ENCODE measurements around the gene UGT1A8.

The UGT1A8 gene

GRCh38 chr2:233764761-233765160, 147.3 kb downstream of the UGT1A8 start:
- no peak for DNase-seq (ENCODE audit: low spot score)

GRCh38 chr2:233766416-233766815, 149.0 kb downstream of the UGT1A8 start:
- DNase-seq (ENCODE audit: low spot score): no peak

- DNase-seq (ENCODE audit: low spot score): no peak
Observed at GRCh38 chr2:233768076-233768475, 150.6 kb downstream of the UGT1A8 start.

GRCh38 chr2:233769260-233769659, 151.8 kb downstream of the UGT1A8 start:
- no peak for DNase-seq (ENCODE audit: low spot score)

- DNase-seq (ENCODE audit: low spot score): no peak
Observed at GRCh38 chr2:233772153-233772552, 154.7 kb downstream of the UGT1A8 start.

DNA sequence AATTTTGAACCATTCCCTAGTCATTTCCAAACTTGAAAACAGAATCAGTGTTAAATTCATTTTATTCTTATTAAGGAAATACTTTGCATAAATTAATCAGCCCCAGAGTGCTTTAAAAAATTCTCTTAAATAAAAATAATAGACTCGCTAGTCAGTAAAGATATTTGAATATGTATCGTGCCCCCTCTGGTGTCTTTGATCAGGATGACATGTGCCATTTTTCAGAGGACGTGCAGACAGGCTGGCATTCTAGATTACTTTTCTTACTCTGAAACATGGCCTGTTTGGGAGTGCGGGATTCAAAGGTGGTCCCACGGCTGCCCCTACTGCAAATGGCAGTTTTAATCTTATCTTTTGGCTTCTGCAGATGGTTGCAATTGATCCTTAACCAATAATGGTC, 155.2 kb downstream of the UGT1A8 start:
- no peak for DNase-seq (ENCODE audit: low spot score)

- DNase-seq (ENCODE audit: low spot score): no peak
Observed at GRCh38 chr2:233773854-233774253, 156.4 kb downstream of the UGT1A8 start.

- DNase-seq (ENCODE audit: low spot score): no peak
Observed at GRCh38 chr2:233775414-233775813, 158.0 kb downstream of the UGT1A8 start.

GRCh38 chr2:233778030-233778429, 160.6 kb downstream of the UGT1A8 start, which contains the start of gene MROH2A:
MROH2A (plus strand) TSS chr2:233778330; CDS start chr2:233779359, 1,029 bp downstream.
- no peak for DNase-seq (ENCODE audit: low spot score)

GRCh38 chr2:233779722-233780121, 162.3 kb downstream of the UGT1A8 start:
- no peak for DNase-seq (ENCODE audit: low spot score)

- no peak for DNase-seq (ENCODE audit: low spot score)
Observed at GRCh38 chr2:233780771-233781170, 163.3 kb downstream of the UGT1A8 start.

- no peak for DNase-seq (ENCODE audit: low spot score)
Observed at GRCh38 chr2:233789554-233789953, 172.1 kb downstream of the UGT1A8 start.

GRCh38 chr2:233791151-233791882, 173.9 kb downstream of the UGT1A8 start:
- no peak for DNase-seq (ENCODE audit: low spot score)

- no peak for DNase-seq (ENCODE audit: low spot score)
Observed at GRCh38 chr2:233791883-233792329, 174.5 kb downstream of the UGT1A8 start.

DNA sequence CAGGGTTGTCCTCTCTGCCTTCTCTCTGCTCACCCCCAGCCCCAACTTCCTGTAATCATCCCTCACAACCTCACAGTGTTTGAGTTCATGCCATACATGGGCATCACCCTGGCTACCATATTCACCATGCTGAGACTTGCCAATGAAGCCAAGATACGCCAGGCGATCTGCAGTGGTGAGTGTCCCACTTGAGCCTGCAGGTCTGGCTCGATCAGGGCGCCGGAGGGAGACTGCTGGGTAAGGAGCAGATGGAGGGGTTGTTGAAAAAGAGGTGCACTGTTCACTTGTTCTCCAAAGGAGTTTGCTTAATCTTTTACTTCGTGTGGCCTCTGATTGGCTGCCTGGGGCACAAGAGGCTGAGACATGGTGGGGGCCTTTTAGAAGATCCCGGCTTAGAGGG, 175.3 kb downstream of the UGT1A8 start:
- no peak for DNase-seq (ENCODE audit: low spot score)

DNA sequence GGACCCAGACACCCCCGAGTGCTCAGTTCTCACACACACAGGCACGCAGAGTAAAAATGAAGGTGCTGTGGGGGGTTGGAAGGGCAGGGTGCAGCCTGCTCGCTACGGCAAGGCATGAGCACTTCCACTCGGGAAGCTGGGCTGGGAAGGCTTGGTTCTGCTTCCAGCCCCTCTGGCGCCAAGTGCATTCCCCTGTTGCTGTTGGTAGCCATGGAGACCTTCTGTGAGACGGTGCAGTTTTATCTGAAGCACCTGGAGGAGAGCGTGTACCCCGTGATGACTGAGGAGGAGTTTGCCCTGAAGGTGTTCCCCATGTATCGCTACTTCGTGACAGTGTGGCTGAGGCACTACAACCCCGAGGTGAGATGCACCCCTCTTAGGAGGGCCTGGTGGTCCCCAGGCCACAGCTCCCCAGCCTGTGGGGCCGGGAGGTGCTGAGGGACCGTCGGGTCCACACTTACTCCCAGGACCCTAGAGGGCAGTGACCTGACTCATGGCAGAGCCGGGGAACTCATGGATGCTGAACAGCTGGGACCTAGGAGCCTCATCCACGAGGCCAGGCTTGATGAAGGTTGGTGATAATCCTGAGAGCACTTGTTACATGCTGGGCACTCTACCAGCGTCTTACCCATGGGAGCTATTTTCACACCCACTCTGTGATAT, 176.2 kb downstream of the UGT1A8 start:
- DNase-seq (ENCODE audit: low spot score): no peak

DNA sequence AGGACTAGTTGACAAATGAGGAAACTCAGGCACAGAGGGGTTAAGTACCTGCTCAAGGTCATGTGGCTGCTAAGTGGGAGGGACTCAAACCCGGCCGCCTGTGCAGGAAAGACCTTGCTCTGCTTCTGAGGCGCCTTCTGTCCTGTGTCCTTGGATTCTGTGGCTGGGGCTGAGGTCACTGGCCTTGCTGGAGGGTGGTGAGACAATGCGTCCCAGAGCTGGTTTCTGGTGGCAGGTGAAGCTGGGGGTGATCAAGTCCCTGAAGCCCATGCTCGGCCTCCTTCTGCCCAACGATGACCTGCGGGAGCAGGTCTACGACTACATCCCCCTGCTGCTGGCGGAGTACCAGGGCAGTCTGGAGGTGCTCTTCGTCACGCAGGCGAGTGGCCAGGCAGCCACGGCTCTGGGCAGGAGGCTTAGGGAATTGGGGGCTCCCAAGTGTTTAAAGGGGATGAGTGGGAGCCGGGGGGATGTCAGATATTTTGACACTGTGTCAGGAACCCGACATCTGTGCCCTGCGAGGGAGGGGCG, 176.8 kb downstream of the UGT1A8 start:
- no peak for DNase-seq (ENCODE audit: low spot score)

DNA sequence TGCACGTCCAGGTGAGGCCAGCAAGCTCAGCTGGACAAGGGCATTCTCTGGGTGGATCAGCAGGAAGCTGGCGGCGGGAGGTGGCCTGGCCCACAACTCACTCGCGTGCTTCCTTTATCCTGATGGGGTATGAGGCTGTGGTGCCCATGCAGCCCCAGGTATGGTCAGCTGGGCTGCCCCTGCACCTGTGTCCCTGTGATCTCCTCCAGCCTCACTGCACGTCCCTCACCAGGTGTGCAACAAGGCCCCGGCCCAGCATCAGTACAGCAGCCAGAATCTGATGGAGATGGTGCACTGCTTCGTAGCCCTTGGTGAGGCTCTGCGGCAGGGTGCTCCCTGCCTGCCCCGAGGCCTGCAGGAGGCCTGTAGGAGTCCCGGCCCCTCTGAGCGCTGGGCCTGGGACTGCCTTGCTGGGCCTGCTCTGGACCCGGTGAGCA, 178.3 kb downstream of the UGT1A8 start:
- DNase-seq (ENCODE audit: low spot score): no peak

- no peak for DNase-seq (ENCODE audit: low spot score)
Observed at GRCh38 chr2:233796254-233796653, 178.8 kb downstream of the UGT1A8 start.

DNA sequence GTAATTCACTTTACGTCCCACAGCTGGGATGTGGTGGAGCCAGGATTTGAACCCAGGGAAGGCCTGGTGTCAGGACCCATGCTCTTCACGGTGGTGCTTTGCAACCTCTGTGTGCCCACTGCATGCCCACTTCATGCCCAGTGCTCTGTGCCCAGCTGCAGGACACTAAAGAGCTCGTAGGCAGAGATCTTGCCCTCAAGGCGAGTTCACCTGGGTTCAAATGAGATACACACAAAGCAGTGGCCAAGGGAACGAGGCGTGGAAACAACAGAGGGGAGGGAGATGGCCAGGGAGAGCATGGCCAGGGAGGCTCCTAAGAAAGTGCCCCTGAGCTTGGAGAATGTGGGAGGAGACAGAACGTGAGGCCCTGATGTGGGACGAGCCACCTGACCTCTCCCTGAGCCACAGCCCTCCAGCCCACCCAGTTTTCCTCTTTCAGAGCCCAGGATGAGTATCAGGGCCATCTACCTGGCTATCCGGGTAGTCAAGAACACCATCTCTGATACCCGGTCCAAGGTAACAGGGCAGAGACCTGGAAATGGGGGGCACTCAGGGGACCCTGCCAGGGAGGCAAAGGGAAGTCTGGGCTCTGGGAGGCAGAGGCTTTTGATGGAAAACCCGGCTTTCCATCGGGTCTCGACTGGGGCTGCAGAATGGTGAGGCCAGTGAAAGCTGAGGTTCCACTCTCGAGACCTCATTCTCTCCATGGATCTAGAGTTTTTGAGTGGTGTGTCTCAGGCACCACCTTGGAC, 181.1 kb downstream of the UGT1A8 start:
- DNase-seq (ENCODE audit: low spot score): no peak

- DNase-seq (ENCODE audit: low spot score): no peak
Observed at GRCh38 chr2:233799087-233799665, 181.7 kb downstream of the UGT1A8 start.

GRCh38 chr2:233799716-233800115, 182.3 kb downstream of the UGT1A8 start:
- DNase-seq (ENCODE audit: low spot score): no peak
